Suprapubic skin (tissue), 4 donors: ENCODE measurements around the gene GALNT9. TPM values are rescaled to one million over a fixed set of nuclear protein-coding genes. Genes with fewer than 3 reads are reported as not detected.
"Not testable (repeated sequence)": the region's sequence is repeated elsewhere in the genome, so short reads cannot be mapped to it uniquely, and the experiment has no call there.

ENCODE experiments used
- DNase-seq, 2 donors: peaks; one replicate each; pipeline ENCODE4 v3.0.0-alpha.2; 2019; ENCODE audit warnings: low spot score in 2 of 2
- H3K27ac ChIP-seq: fragments of 200-600 bp; sonication (generic); one replicate; pipeline ENCODE4 v1.5.1; 2019
- H3K27me3 ChIP-seq: fragments of 200-600 bp; sonication (generic); one replicate; pipeline ENCODE4 v1.5.1; 2019
- H3K36me3 ChIP-seq: fragments of 200-600 bp; sonication (generic); one replicate; pipeline ENCODE4 v1.5.1; 2019
- H3K4me1 ChIP-seq: fragments of 200-600 bp; sonication (generic); one replicate; pipeline ENCODE4 v1.5.1; 2019
- H3K4me3 ChIP-seq: fragments of 200-600 bp; sonication (generic); one replicate; pipeline ENCODE4 v1.5.1; 2019; ENCODE audit warnings: mild to moderate bottlenecking
- H3K9me3 ChIP-seq: fragments of 200-600 bp; sonication (generic); one replicate; pipeline ENCODE4 v1.5.1; 2019
- CTCF ChIP-seq, 2 donors: fragments of 200-600 bp in 1 of 2; fragments of 450-650 bp in 1 of 2; sonication (generic) in 1 of 2; IDR thresholded peaks; one replicate each; pipeline ENCODE4 v1.5.1; 2016 to 2019; ENCODE audit warnings: antibody characterized with exemption in 2 of 2, mild to moderate bottlenecking in 1 of 2, moderate library complexity in 1 of 2
- EP300 ChIP-seq: sonication (generic); formaldehyde crosslinking; IDR thresholded peaks from one replicate; pipeline ENCODE4 v1.6.1; 2017; ENCODE audit warnings: antibody characterized with exemption
- POLR2A ChIP-seq, 2 donors: fragments of 450-650 bp; IDR thresholded peaks; one replicate each; pipeline ENCODE4 v1.6.1; 2017; ENCODE audit warnings: antibody characterized with exemption in 2 of 2, mild to moderate bottlenecking in 2 of 2, moderate library complexity in 2 of 2
- POLR2AphosphoS5 ChIP-seq, 3 donors: sonication (generic); formaldehyde crosslinking; IDR thresholded peaks; one replicate each; pipeline ENCODE4 v1.6.1; 2017; ENCODE audit warnings: antibody characterized with exemption in 3 of 3
- WGBS: methylation state at CpG from one replicate; pipeline ENCODE4 v1.1.5; 2018; 5-methylcytosine and 5-hydroxymethylcytosine counted together
- total RNA-seq, 4 donors: library from RNA; depleted of rRNA; stranded (reverse); fragments of >200 nt; gene quantifications; one replicate each; pipeline ENCODE4 v1.1.0, GENCODE V29; 2016

GALNT9 gene
- total RNA-seq = not detected

- no peaks in the 10 kb centered on the region for H3K9me3 ChIP-seq
- H3K4me1 ChIP-seq = peaks cover 29% of the 10 kb centered on the region
- 7% methylated on average over 3 of the region's 86 CpGs for WGBS
- no peak within 1 kb of the TSS for H3K27ac ChIP-seq
- peaks cover 99% of the 10 kb centered on the region for H3K27me3 ChIP-seq
- no peak for TF ChIP-seq POLR2A (IDR thresholded peaks at IDR 0.05)
- no peak for TF ChIP-seq POLR2AphosphoS5 (IDR thresholded peaks at IDR 0.05)
- TF ChIP-seq EP300 = no peak
- no peak for TF ChIP-seq CTCF (IDR thresholded peaks at IDR 0.05)
- DNase-seq = no peak
- no peak within 1 kb of the TSS for H3K4me3 ChIP-seq
- H3K36me3 ChIP-seq = no peaks in the 10 kb centered on the region
Observed at GRCh38 chr12:132329036-132329719, at the start of gene GALNT9. TSS of gene GALNT9 (minus strand) at chr12:132329589. CDS start at chr12:132329203, 386 bp downstream.

DNA sequence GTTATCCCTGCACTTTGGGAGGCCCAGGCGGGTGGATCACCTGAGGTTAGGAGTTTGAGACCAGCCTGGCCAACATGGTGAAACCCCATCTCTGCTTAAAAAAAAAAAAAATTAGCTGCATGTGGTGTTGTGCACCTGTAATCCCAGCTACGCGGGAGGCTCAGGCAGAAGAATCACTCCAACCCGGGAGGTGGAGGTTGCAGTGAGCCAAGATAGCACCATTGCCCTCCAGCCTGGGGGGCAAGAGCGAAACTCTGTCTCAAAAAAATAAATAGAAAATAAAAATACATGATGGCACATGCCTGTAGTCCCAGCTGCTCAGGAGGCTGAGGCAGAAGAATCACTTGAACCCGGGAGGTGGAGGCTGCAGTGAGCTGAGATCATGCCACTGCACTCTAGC lies 49.7 kb upstream of the GALNT9 start:
- 76% methylated on average over 6 of the region's 6 CpGs for WGBS
- H3K27me3 ChIP-seq = peaks cover 83% of the 10 kb centered on the region
- not testable (repeated sequence) for H3K36me3 ChIP-seq, H3K9me3 ChIP-seq, H3K27ac ChIP-seq, H3K4me1 ChIP-seq, H3K4me3 ChIP-seq, DNase-seq

DNA sequence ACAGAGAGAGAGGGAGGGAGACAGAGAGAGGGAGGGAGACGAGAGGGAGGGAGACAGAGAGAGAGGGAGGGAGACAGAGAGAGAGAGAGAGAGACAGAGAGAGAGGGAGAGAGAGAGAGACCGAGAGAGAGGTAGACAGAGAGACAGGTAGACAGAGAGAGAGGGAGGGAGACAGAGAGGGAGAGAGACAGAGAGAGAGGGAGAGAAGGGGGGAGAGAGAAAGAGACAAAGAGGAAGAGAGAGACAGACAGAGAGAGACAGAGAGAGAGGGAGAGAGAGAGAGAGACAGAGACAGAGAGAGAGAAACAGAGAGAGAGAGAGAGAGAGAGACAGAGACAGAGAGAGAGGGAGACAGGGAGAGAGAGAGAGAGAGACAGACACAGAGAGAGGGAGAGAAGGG lies 47.8 kb upstream of the GALNT9 start:
- no peak overlapping the region for H3K4me3 ChIP-seq
- no peak for DNase-seq
- 29% methylated on average over 2 of the region's 2 CpGs for WGBS
- no peak overlapping the region for H3K27ac ChIP-seq
- H3K36me3 ChIP-seq = no peaks in the 10 kb centered on the region
- TF ChIP-seq EP300 = no peak
- no peak for TF ChIP-seq CTCF (IDR thresholded peaks at IDR 0.05)
- no peak for TF ChIP-seq POLR2AphosphoS5 (IDR thresholded peaks at IDR 0.05)
- TF ChIP-seq POLR2A (IDR thresholded peaks at IDR 0.05) = no peak
- H3K9me3 ChIP-seq = no peaks in the 10 kb centered on the region
- H3K27me3 ChIP-seq = peaks cover 89% of the 10 kb centered on the region
- H3K4me1 ChIP-seq = no peaks in the 10 kb centered on the region

- Histone ChIP-seq H3K27ac (no peak overlapping the region), H3K27me3 (peaks cover 87% of the 10 kb centered on the region), H3K36me3 (no peaks in the 10 kb centered on the region), H3K9me3 (peaks cover 2% of the 10 kb centered on the region), H3K4me3 (no peak overlapping the region), H3K4me1 (no peaks in the 10 kb centered on the region)
- peak in 1 of 2 donors; percentile 29 for DNase-seq
- WGBS = 61% methylated on average over 10 of the region's 10 CpGs
- TF ChIP-seq POLR2AphosphoS5 (IDR thresholded peaks at IDR 0.05) = no peak
- TF ChIP-seq POLR2A (IDR thresholded peaks at IDR 0.05) = no peak
- no peak for TF ChIP-seq EP300
- no peak for TF ChIP-seq CTCF (IDR thresholded peaks at IDR 0.05)
Observed at GRCh38 chr12:132376464-132376830, 47.1 kb upstream of the GALNT9 start.

GRCh38 chr12:132375747-132376463 lies 46.5 kb upstream of the GALNT9 start:
- WGBS = 48% methylated on average over 12 of the region's 22 CpGs
- peaks cover 4% of the 10 kb centered on the region for H3K9me3 ChIP-seq
- no peaks in the 10 kb centered on the region for H3K36me3 ChIP-seq
- DNase-seq = peak in 1 of 2 donors; percentile 53
- no peak for TF ChIP-seq POLR2AphosphoS5 (IDR thresholded peaks at IDR 0.05)
- TF ChIP-seq CTCF (IDR thresholded peaks at IDR 0.05) = no peak
- TF ChIP-seq POLR2A (IDR thresholded peaks at IDR 0.05) = no peak
- no peak for TF ChIP-seq EP300
- no peaks in the 10 kb centered on the region for H3K4me1 ChIP-seq
- H3K27ac ChIP-seq = no peak overlapping the region
- H3K4me3 ChIP-seq = no peak overlapping the region
- peaks cover 85% of the 10 kb centered on the region for H3K27me3 ChIP-seq
